HG03520 (cell line): ENCODE data around the gene LPAR3.
A peak's percentile ranks its signal among the peaks of the same experiment; 100 is the strongest.

Source experiments
- ATAC-seq: cut with Tn5 transposase; IDR thresholded peaks from one replicate; pipeline ENCODE4 v1.9.1; 2021; ENCODE audit warnings: mild to moderate bottlenecking, moderate library complexity; ENCODE audit not compliant: unreplicated experiment

Gene LPAR3

GRCh38 chr1:84833194-84833593 is 59.8 kb downstream of the LPAR3 start:
- no peak for ATAC-seq

DNA sequence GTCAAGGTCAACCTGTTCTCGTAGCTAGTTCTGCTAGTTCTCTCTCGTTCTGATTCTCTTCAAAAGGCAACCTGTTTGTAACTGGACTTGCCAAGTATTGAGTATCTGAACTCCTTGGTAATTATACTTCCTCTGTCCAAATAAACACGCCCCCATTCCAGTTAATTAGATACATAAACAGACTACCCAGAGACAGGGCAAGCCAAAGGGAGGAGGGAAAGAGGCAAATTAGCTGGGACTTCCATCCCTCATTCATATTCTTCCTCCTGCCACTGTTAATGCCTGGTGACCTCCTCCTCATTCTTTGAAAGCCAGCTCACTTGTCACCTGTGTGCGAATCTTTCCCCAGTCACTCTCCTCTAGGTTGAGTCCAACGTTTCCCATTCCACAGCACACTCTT is 62.9 kb downstream of the LPAR3 start:
- no peak for ATAC-seq

- ATAC-seq: no peak
Measured at GRCh38 chr1:84827976-84828375, 65.0 kb downstream of the LPAR3 start.

GRCh38 chr1:84827555-84827954 is 65.5 kb downstream of the LPAR3 start:
- no peak for ATAC-seq

- no peak for ATAC-seq
Measured at GRCh38 chr1:84825161-84825560, 67.8 kb downstream of the LPAR3 start.

GRCh38 chr1:84823991-84824390 is 69.0 kb downstream of the LPAR3 start:
- no peak for ATAC-seq

- no peak for ATAC-seq
Measured at GRCh38 chr1:84823511-84823910, 69.5 kb downstream of the LPAR3 start.

GRCh38 chr1:84810343-84810742 is 82.7 kb downstream of the LPAR3 start:
- no peak for ATAC-seq

GRCh38 chr1:84809023-84809422 is 84.0 kb downstream of the LPAR3 start:
- ATAC-seq: no peak

GRCh38 chr1:84803604-84804003 is 89.4 kb downstream of the LPAR3 start:
- ATAC-seq: no peak

DNA sequence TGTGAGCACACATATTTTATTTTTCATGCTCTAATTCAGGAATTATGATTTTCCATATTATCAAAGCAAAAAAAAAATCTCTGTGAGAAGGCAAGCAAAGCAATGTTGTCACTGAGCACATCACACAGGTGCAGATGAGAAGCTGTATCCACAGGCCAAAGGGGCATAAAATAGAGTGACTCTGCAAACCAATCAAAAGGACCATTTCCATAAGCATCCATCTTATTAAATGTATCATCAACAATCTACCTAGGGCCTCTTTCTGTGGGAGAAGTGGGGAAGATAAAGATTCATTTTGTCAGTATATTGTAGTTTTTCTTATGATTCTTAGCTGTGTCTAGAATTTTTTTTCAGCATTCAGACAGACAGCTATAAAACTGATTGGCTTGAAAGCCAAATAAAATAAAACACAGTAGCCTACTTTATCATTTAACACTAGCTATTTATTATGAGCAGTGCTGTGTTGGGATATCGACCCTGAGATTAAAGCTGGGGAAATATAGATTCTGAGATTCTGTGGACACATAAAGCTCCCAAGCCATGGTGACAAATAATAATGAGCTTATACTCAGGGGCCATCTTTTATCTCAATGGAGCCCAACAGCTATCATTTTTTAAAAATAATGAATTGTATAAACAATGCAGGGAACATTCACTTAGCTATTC is 90.3 kb downstream of the LPAR3 start:
- ATAC-seq: no peak

- no peak for ATAC-seq
Measured at GRCh38 chr1:84800090-84801073, 92.6 kb downstream of the LPAR3 start.

DNA sequence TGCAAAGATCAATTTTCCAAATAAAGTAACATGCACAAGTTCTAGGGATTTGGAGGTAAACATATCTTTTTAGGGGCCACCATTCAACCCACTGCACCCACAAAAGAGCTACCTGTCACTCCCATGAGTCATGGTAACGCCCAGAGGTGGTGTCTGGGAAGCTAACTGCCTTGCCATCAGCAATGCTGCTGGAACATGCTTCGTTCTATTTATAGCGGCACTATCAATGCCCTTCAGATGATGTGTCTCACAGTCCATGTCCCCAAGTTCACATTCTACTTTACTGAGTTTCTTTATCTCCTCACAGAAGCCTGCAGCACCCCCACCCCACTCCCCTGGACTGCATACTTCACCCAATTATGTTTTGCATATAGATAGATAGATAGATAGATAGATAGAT is 95.4 kb downstream of the LPAR3 start:
- ATAC-seq: no peak

GRCh38 chr1:84795966-84796600 is 96.9 kb downstream of the LPAR3 start:
- ATAC-seq: no peak

DNA sequence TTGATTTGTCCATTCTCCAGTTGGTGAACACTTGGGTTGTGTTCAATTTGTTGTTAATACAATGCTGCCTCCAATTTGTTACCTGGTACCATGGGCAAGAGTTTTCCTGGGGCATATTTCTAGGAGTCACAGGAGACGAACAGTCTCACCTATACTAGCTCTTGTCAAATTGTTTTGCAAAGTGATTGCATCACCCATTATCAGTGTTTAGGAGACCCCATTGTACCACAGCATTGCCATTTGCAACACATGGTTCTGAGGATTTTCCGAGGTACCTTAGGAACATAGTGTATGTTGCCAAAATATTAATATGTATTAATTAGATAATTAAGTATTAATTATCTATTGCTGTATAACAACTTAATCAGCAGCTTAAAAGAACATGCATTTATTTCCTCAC is 97.8 kb downstream of the LPAR3 start:
- ATAC-seq: no peak

DNA sequence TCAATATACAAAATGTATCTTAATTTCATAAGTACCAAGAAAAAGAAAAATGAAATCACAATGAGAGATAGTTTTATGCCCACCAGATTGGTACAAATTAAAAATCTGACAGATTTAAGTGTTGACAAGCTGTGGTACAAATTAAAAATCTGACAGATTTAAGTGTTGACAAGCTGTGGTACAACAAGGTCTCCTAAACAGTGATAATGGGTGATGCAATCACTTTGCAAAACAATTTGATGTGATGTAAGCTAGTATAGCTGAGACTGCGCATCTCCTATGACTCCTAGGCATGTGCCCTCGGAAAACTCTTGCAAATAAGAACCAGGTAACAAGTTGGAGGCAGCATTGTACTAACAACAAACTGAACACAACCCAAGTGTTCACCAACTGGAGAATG is 100.6 kb downstream of the LPAR3 start:
- ATAC-seq: no peak

- no peak for ATAC-seq
Measured at GRCh38 chr1:84789014-84789413, 104.0 kb downstream of the LPAR3 start.

GRCh38 chr1:84785271-84786036 is 107.6 kb downstream of the LPAR3 start:
- ATAC-seq: no peak

GRCh38 chr1:84782881-84783280 is 110.1 kb downstream of the LPAR3 start:
- ATAC-seq: no peak

DNA sequence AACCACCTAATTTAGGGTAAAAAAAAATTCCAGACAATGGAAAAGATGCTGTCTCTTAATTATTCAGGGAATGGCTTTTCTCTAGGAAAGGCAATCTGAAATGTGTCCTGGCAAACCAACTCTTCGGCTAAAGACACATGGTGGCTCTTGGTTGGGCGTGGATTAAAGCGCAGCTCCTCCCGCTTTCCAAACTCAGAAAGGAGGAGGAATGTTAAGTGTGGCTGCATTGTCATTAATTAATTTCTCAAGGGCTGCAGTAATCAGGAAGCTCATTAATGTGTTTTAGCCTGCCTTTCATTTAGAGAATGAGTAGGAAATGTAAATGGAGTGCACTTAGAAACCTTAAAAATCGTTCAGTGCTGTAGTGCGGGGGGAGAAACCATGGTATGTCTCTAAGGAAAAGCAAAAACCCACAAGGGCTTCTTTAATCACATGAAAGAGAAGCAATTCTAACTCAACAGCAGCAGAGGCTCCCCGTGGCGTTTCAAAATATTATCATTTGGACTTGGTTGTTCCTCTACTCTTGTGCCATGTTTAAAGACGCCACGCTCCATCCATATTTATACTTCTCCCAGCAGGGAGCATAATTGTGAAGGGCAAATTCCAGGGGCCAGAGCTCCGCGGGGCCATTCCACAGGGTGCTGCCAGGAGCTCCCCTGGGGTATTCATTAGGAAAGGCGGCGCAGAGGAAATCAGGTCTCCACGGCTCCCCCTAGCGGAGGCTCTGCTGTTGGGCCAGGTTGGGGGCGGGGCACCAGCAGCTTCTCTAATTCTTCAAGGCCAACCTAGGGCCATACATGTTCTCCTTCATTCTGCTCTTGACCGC is 110.8 kb downstream of the LPAR3 start:
- ATAC-seq: peak; percentile 76
